Adipose tissue (tissue), 3 donors: ENCODE results near the gene CST3. TPM values are rescaled to one million over a fixed set of nuclear protein-coding genes. Genes with fewer than 3 reads are reported as not detected.
A peak's percentile ranks its signal among the peaks of the same experiment; 100 is the strongest.
"Not testable (repeated sequence)": the region's sequence is repeated elsewhere in the genome, so short reads cannot be mapped to it uniquely, and the experiment has no call there.

Experiments used
- H3K27ac ChIP-seq: one replicate; pipeline ENCODE4 v1.5.1; 2013; ENCODE audit warnings: low read depth, low read length
- WGBS, 3 donors: extraction: QIAGEN DNeasy Blood & Tissue Kit; methylation state at CpG; one replicate each; pipeline ENCODE4 v1.1.7; 2013; 5-methylcytosine and 5-hydroxymethylcytosine counted together
- polyA plus RNA-seq, 3 donors: library from polyadenylated mRNA; stranded (reverse); fragments of 200-250 nt; gene quantifications; one replicate each; pipeline ENCODE4 v1.2.3, GENCODE V29; 2013
- donor health status: healthy with polysubstance abuse.
- donor health status: Bipolar disorder and iron deficiency.
- donor health status: healthy.

CST3 gene
- polyA plus RNA-seq, 3 donors: 316 to 1,352 (median 886) TPM

DNA sequence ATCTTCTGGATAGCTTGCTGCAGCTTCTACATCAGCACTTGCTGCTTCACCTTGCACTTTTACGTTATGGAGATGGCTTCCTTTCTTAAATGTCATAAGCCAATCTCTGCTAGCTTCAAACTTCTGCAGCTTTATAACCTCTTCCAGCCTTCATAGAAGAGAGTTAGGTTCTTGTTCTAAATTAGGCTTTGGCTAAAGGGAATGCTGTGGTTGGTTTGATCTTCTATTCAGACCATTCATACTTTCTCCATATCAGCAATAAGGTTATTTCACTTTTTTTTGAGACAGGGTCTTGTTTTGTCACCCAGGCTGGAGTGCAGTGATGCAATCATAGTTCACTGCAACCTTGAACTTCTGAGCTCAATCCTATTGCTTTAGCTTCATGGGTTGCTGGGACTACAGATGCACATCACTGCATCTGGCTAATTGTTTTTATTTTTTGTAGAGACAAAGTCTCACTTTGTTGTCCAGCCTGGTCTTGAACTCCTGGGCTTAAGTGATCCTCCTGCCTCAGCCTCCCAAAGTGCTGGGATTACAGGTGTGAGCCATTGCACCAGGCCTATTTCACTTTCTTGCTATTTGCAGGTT lies 12.2 kb upstream of the CST3 start:
- no peak overlapping the region for H3K27ac ChIP-seq
- 83 to 98% (median 85%) methylated on average over 1 of the region's 1 CpG for WGBS, 3 donors

- no peak overlapping the region for H3K27ac ChIP-seq
- WGBS, 3 donors: 83 to 93% (median 91%) methylated on average over 2 of the region's 2 CpGs
Measured at GRCh38 chr20:23649242-23649641, 11.5 kb upstream of the CST3 start.

- no peak overlapping the region for H3K27ac ChIP-seq
- WGBS, 3 donors: 88 to 94% (median 90%) methylated on average over 2 of the region's 2 CpGs
Measured at GRCh38 chr20:23647346-23647745, 9.6 kb upstream of the CST3 start.

- 46 to 53% (median 49%) methylated on average over 4 of the region's 4 CpGs for WGBS, 3 donors
- H3K27ac ChIP-seq: no peak overlapping the region
Measured at GRCh38 chr20:23646106-23646873, 8.5 kb upstream of the CST3 start.

- 71 to 88% (median 84%) methylated on average over 1 of the region's 1 CpG for WGBS, 3 donors
- H3K27ac ChIP-seq: no peak overlapping the region
Measured at GRCh38 chr20:23645575-23645974, 7.8 kb upstream of the CST3 start.

DNA sequence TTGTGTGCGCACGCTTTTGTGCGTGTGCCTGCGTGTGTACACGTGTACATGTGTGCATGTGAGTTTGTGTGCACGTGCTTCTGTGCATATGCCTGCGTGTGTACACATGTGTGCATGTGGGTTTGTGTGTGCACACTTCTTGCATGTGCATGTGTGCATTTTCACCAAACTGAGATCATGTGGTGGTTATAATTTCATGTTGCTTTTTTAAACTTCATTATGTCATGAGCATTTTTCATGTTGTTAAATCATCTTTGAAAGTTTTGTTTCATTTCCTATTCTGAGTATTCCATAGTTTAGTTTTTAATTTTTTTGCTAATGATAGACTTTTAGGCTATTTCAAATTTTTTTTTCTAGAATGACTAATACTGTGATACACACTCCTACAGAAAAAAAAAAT lies 6.4 kb upstream of the CST3 start:
- no peak overlapping the region for H3K27ac ChIP-seq
- 95% methylated on average over 7 of the region's 7 CpGs for WGBS, 3 donors

- no peak overlapping the region for H3K27ac ChIP-seq
- WGBS, 3 donors: 50 to 92% (median 64%) methylated on average over 6 of the region's 6 CpGs
Measured at GRCh38 chr20:23643659-23644058, 5.9 kb upstream of the CST3 start.

DNA sequence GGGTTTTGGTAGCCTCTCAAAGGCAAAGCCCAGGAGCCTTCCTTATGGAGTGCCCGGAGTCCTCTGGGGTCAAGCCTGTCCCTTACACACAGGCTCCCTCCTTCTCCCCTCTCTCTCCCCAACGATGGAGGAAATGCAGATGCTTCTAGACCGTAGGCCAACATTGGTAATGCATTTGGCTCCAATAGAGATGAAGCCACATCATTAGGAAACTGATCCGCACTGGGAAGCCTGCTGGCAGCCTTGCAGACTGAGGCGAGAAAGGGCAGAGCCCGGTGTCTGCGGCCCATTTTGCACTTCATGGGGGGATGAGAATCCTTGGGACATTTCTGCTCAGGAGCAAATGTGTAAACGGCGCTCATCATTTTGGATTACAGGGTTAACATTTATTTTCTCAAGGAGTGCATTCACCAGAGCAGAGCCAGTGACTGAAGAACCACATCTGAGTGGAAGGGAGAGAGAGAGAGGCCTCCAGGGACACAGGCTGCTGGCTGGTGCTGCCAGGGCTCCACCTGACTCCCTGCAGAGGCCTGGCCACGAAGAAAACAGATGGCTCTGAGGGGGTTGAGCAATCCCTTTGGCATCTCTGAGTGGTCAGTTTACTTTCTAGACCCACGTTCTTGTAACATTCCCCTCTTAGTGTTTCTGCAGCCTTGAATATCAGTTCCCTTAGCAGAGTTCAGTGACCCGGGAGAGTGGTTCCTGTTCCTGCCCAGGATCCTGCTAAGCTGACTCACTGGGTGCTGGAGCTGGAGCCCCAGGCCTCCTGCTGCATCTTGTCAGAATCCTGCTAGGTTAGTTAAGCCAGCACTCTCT lies 4.4 kb upstream of the CST3 start:
- H3K27ac ChIP-seq: no peak overlapping the region
- 53 to 64% (median 59%) methylated on average over 12 of the region's 12 CpGs for WGBS, 3 donors

- 64 to 80% (median 79%) methylated on average over 11 of the region's 11 CpGs for WGBS, 3 donors
- H3K27ac ChIP-seq: no peak overlapping the region
Measured at GRCh38 chr20:23640671-23641667, 3.2 kb upstream of the CST3 start.

DNA sequence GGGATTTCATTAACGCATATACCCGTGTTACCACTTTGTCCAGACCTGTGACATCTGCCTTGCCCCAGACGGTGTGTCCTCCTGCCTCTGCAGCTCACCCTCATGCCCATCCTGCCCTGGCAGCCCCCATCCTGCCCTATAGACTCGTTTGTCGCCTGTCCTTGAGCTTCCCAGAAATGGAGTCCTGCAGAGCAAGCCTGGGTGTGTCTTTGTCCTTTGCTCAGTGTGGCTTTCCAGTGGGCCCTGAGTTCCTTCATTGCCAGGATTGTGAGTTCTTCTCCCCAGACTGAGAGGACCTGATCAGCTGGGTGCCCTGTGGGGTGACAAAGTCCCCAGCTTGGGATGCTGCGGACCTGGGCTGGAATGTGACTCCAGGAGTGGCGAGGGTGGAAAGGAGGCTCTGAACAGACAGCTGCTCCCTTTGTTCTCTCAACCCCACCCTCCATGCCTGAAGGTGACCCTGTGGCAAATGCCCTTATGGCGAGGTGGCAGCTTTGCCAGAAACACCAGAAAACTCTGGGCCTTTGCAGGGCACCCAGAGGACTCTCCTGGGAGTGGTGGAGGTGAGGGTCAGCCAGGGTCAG lies 2.4 kb upstream of the CST3 start:
- 84 to 88% (median 86%) methylated on average over 8 of the region's 8 CpGs for whole genome bisulfite sequencing, 3 donors
- H3K27ac ChIP-seq: no peak overlapping the region

GRCh38 chr20:23639490-23639958 lies 1.8 kb upstream of the CST3 start:
- no peak overlapping the region for H3K27ac ChIP-seq

DNA sequence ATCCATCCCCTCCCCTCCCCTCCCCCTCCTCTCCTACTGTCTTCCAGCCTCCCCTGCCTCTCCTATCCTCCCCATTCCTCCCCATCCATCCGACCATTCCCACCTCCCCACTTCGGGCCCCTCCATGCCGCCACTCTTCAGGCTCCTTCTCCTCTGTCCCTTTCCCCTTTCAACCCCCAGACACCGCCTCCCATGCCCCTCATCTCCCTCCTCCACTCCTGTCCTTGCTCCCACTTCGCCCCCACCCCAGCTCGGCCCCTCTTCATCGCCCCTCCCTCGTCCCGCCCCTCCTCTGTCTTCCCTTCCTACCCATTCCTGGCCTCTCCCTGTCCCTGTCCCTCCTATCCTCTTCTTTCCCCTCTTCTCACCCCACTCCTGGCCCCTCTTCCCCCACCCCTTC lies 554 bp upstream of the CST3 start:
- 63 to 70% (median 64%) methylated on average over 9 of the region's 9 CpGs for WGBS, 3 donors
- H3K27ac ChIP-seq: no peak overlapping the region

More at GRCh38 chr20:23639490-23639958, 1.8 kb upstream of the CST3 start:
- 68 to 83% (median 78%) methylated on average over 7 to 8 of the region's 8 CpGs for WGBS, 3 donors

- 21 to 26% (median 22%) methylated on average over 4 of the region's 4 CpGs for WGBS, 3 donors
- H3K27ac ChIP-seq: peak overlapping the region; percentile 74
Measured at GRCh38 chr20:23636908-23637281, 860 bp downstream of the CST3 start.

GRCh38 chr20:23636182-23636907 lies 1.4 kb downstream of the CST3 start:
- H3K27ac ChIP-seq: no peak overlapping the region
- 66 to 76% (median 70%) methylated on average over 19 of the region's 19 CpGs for WGBS, 3 donors

DNA sequence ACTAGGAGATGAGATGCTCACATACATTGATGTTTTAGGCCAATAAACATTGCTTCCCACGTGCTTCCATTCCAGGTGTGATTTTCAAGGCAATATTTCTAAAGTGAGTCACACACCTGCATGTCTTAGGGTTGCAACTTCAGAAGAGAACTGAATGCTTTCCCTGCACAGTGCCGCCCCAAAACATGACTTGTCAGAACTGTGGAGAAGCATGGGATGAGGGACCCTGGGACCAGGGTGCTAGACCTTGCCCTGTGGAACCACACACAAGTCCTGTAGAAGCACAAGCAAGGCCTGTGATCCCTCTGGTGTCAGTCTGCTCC lies 2.0 kb downstream of the CST3 start:
- 67 to 79% (median 79%) methylated on average over 1 of the region's 2 CpGs for WGBS, 3 donors
- H3K27ac ChIP-seq: not testable (repeated sequence)

GRCh38 chr20:23634985-23635767 lies 2.6 kb downstream of the CST3 start:
- no peak overlapping the region for H3K27ac ChIP-seq
- 60 to 71% (median 60%) methylated on average over 12 of the region's 12 CpGs for WGBS, 3 donors
